ENCODE results near the gene IFT122.

GRCh38 chr3:129429602-129430001, 10.4 kb upstream of the IFT122 start:
- TF ChIP-seq CTCF (IDR thresholded peaks at IDR 0.05), result no peak
- no peak for TF ChIP-seq POLR2A (IDR thresholded peaks at IDR 0.05)
- TF ChIP-seq EP300 (IDR thresholded peaks at IDR 0.05), result no peak
